Measurements from ENCODE around the gene LCE1E. TPM values are rescaled to one million over a fixed set of nuclear protein-coding genes. Genes with fewer than 3 reads are reported as not detected.

The LCE1E gene
- total RNA-seq, 1 experiment from 2014 or later = 1.9 TPM

- H3K36me3 Mint-ChIP-seq (ENCODE audit: insufficient read depth, unreplicated experiment) = no peaks in the 10 kb centered on the region
- intact Hi-C loops (cut with micrococcal nuclease) = no loop called here
- no peaks in the 10 kb centered on the region for H3K27me3 Mint-ChIP-seq (ENCODE audit: insufficient read depth, unreplicated experiment)
- no peaks in the 10 kb centered on the region for H3K9me3 Mint-ChIP-seq (ENCODE audit: unreplicated experiment)
- peak within 1 kb of the TSS; percentile 30 for H3K4me3 Mint-ChIP-seq (ENCODE audit: unreplicated experiment)
- BruUV-seq (replicated peaks) = TSS peak; percentile 87
- ChIA-PET CTCF (interaction anchor here (0.5 to 1.5 kb wide), 5 partner anchors 25 to 412 kb away, joined by 3 to 6 read pairs (median 3); no protein-coding TSS in a partner anchor), POLR2A (interaction anchor here (1.1 to 1.8 kb wide), 3 partner anchors 15 to 31 kb away, joined by 3 to 7 read pairs (median 3); partner anchors contain the start of gene LCE1E)
- peaks cover 18% of the 10 kb centered on the region for H3K4me1 Mint-ChIP-seq (ENCODE audit: insufficient read depth, unreplicated experiment)
- no peak for DNase-seq (ENCODE audit: unreplicated experiment)
- no peak for TF ChIP-seq CTCF (IDR thresholded peaks at IDR 0.05; ENCODE audit: unreplicated experiment)
- peak within 1 kb of the TSS; percentile 31 for H3K27ac Mint-ChIP-seq (ENCODE audit: low read depth, unreplicated experiment)
Measured at GRCh38 chr1:152811671-152812070, 25.6 kb downstream of the LCE1E start, which contains the start of gene LCE1B. LCE1B (plus strand) TSS chr1:152811971; CDS start chr1:152812447, 476 bp downstream.

- TF ChIP-seq CTCF (IDR thresholded peaks at IDR 0.05; ENCODE audit: unreplicated experiment) = no peak
- peak; percentile 38 for DNase-seq (ENCODE audit: unreplicated experiment)
- CTCF ChIA-PET = interaction anchor here (0.7 to 1.1 kb wide), 3 partner anchors 26 to 53 kb away, joined by 3 read pairs; no protein-coding TSS in a partner anchor
- Mint-ChIP-seq H3K27ac (ENCODE audit: low read depth, unreplicated experiment) (no peak overlapping the region), H3K9me3 (ENCODE audit: unreplicated experiment) (no peaks in the 10 kb centered on the region), H3K36me3 (ENCODE audit: insufficient read depth, unreplicated experiment) (no peaks in the 10 kb centered on the region), H3K4me1 (ENCODE audit: insufficient read depth, unreplicated experiment) (peaks cover 7% of the 10 kb centered on the region), H3K4me3 (ENCODE audit: unreplicated experiment) (no peak overlapping the region), H3K27me3 (ENCODE audit: insufficient read depth, unreplicated experiment) (no peaks in the 10 kb centered on the region)
- intact Hi-C loops (cut with micrococcal nuclease) = no loop called here
- POLR2A ChIA-PET = interaction anchor here (0.6 to 1.5 kb wide), 4 partner anchors 9 to 191 kb away, joined by 3 to 5 read pairs (median 3); no protein-coding TSS in a partner anchor
- BruUV-seq (replicated peaks) = no TSS peak
Measured at GRCh38 chr1:152817309-152817708, 31.3 kb downstream of the LCE1E start.

GRCh38 chr1:152823294-152823693, 37.2 kb downstream of the LCE1E start:
- Mint-ChIP-seq H3K9me3 (ENCODE audit: unreplicated experiment) (no peaks in the 10 kb centered on the region), H3K36me3 (ENCODE audit: insufficient read depth, unreplicated experiment) (no peaks in the 10 kb centered on the region), H3K27me3 (ENCODE audit: insufficient read depth, unreplicated experiment) (peaks cover 10% of the 10 kb centered on the region), H3K27ac (ENCODE audit: low read depth, unreplicated experiment) (no peak overlapping the region), H3K4me3 (ENCODE audit: unreplicated experiment) (no peak overlapping the region), H3K4me1 (ENCODE audit: insufficient read depth, unreplicated experiment) (no peaks in the 10 kb centered on the region)
- TF ChIP-seq CTCF (IDR thresholded peaks at IDR 0.05; ENCODE audit: unreplicated experiment) = no peak
- no peak for DNase-seq (ENCODE audit: unreplicated experiment)
- BruUV-seq (replicated peaks) = no TSS peak
- POLR2A ChIA-PET = no interaction called here
- CTCF ChIA-PET = no interaction called here
- intact Hi-C loops (cut with micrococcal nuclease) = no loop called here

GRCh38 chr1:152824964-152825363, 38.9 kb downstream of the LCE1E start:
- no peak for TF ChIP-seq CTCF (IDR thresholded peaks at IDR 0.05; ENCODE audit: unreplicated experiment)
- no peaks in the 10 kb centered on the region for H3K4me1 Mint-ChIP-seq (ENCODE audit: insufficient read depth, unreplicated experiment)
- H3K9me3 Mint-ChIP-seq (ENCODE audit: unreplicated experiment) = peaks cover 8% of the 10 kb centered on the region
- no peak overlapping the region for H3K4me3 Mint-ChIP-seq (ENCODE audit: unreplicated experiment)
- H3K27me3 Mint-ChIP-seq (ENCODE audit: insufficient read depth, unreplicated experiment) = peaks cover 15% of the 10 kb centered on the region
- no peak for DNase-seq (ENCODE audit: unreplicated experiment)
- POLR2A ChIA-PET = no interaction called here
- no peaks in the 10 kb centered on the region for H3K36me3 Mint-ChIP-seq (ENCODE audit: insufficient read depth, unreplicated experiment)
- CTCF ChIA-PET = interaction anchor here (1.0 to 1.9 kb wide), 2 partner anchors 46 to 528 kb away, joined by 3 to 10 read pairs; no protein-coding TSS in a partner anchor
- no peak overlapping the region for H3K27ac Mint-ChIP-seq (ENCODE audit: low read depth, unreplicated experiment)
- intact Hi-C loops (cut with micrococcal nuclease) = no loop called here
- BruUV-seq (replicated peaks) = no TSS peak
